Umbilical cord (tissue), 2 donors: Measurements from ENCODE around the gene OXSR1. TPM values are rescaled to one million over a fixed set of nuclear protein-coding genes. Genes with fewer than 3 reads are reported as not detected.
"Not testable (repeated sequence)": the region's sequence is repeated elsewhere in the genome, so short reads cannot be mapped to it uniquely, and the experiment has no call there.

ENCODE experiments used
- DNase-seq: peaks from one replicate; pipeline ENCODE4 v3.0.0-alpha.2; 2015; ENCODE audit warnings: low spot score
- total RNA-seq: library from RNA; depleted of rRNA; stranded (reverse); fragments of >200 nt; gene quantifications from one replicate; pipeline ENCODE4 v1.2.3, GENCODE V29; 2014; ENCODE audit warnings: low replicate concordance; ENCODE audit not compliant: insufficient read depth

The OXSR1 gene
- total RNA-seq, 1 donor from 2014 or later, result 56.6 TPM

DNA sequence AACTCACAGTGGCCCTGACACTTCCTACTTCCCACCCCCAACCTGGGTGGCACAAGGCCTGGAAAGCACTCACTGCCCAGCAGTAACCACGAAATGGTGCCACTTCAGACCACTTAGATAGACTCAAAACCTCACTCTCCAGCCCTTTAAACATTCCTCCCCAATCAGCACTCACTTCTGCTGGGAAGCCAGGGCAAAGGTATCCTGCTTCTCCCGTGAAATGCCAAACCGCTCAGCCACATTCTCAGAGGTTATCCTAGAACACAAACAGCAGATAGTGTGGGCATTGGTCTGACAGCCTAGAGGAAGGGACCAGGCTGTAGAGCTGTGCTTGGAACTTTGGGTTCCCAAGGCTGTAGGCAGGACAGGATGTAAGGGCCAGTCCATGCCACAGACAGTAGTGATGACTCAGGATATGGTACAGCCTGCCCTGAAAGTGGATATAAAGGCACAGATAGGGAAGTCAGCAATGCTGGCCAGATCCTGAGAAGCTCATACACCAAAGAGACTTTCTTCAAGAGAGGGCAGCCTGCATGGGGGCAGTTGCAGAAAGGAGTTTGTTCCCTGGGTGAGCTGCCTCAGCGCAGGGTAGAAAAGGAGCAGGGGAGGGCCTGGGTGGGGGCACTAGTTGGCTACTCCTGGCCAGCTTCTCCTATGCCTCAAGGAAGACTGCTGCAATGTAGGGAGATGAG, 37.6 kb upstream of the OXSR1 start:
- no peak for DNase-seq

DNA sequence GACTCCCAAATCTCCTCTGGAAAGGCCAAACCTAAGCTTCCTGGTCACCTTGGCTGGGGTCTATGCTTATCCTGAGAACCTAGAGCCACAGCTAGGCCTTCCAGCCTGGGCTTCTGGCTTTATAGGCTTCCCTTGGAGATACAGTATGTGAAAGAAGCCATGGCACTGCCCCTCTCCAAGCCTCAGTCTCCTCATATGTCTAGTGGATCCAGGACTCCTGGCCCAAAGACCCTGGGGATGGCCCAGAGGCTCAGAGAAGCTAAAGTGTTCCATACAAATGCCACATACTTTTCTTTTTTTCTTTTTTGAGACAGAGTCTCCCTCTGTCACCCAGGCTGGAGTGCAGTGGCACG, 37.1 kb upstream of the OXSR1 start:
- DNase-seq, result no peak

DNA sequence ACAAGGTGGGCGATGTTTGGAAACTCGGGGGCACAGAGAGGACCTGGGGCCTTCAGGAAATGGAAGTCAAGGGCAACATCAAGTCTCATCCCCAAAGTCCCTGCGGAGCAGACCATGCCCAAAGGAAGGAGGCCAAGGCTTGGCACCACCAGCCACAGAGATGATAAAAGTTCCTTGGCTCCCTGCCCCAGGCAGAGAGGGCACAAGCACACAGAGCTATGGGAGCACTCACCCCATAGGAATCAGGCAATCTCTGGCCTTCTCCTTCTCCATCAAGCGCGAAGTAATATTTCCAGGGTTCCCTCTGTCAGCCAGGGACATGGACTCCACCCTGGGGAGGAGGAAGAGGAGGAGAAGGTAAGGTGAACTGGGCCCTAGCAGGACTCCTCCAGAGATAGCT, 36.3 kb upstream of the OXSR1 start:
- no peak for DNase-seq

DNA sequence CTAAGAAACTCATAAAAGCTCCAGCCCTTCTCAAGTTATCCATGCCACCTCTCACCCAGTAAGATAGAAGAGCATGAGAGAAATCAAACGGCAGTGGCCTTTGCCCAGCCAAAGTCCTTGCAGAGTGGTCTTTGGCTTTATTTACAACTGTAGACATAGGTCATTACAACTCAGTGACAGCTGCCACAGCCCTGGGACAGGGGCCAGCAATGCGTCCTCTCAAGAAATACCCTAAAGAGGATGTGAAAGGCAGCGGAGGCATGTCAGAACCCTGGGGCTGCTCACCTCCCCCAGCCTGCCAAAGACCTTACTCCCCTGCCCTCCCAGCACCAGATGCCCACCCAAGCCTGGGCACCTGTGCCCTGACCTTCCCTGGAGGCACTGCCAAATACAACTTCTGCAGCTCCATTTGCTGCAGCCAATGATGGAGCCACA, 34.7 kb upstream of the OXSR1 start:
- DNase-seq, result no peak

DNA sequence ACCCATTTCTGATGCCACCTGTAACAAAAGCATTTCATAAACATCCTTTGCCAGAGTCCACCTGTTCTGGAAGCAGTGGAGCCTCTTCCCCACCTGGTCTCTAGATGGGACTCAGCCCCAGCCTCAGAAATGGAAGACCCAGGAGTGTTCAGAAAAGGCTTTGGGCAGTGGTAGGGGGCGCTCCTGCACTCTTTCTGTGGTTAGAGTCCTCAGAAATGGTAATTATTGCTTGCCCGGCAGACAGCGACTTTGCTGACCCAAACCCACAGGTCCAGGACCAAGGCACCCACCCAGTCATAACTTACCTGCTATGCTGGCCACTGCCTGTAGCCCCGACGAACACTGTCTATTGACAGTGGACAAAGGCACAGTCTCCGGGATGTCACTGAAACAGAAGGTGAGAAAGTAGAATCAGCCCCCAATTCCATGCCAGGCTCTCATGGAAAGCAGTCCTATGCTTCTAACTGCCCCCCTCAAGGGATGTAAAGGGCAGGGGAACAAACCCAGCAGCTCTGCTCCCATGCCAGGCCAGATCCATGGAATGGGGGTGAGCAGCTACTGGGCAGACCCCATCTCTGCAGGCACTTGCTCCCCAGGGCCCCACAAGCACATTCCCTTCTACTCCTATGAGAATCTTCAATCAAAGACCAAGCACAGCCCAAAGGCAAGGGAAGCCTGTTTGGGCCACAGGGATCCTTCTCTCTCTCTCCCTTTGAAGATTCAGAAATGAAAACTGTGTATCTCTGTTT, 33.5 kb upstream of the OXSR1 start:
- peak; percentile 19 for DNase-seq

DNA sequence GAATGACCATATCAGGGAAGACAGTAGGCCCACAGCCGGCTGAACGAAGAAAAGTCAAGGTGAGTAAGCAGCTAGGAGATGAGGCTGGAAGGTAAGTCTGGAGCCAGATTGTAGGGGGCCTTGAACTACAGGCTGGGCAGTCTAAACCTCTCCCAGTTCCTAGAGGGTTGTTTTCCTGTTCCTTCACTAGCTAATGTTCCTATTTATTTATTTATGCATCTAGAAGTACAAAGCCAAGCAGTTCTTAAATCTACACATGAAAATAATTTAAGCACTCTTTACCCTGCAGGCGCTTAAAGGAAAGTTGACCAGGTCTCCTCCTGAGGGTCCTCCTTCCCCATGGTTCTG, 32.2 kb upstream of the OXSR1 start:
- no peak for DNase-seq

DNA sequence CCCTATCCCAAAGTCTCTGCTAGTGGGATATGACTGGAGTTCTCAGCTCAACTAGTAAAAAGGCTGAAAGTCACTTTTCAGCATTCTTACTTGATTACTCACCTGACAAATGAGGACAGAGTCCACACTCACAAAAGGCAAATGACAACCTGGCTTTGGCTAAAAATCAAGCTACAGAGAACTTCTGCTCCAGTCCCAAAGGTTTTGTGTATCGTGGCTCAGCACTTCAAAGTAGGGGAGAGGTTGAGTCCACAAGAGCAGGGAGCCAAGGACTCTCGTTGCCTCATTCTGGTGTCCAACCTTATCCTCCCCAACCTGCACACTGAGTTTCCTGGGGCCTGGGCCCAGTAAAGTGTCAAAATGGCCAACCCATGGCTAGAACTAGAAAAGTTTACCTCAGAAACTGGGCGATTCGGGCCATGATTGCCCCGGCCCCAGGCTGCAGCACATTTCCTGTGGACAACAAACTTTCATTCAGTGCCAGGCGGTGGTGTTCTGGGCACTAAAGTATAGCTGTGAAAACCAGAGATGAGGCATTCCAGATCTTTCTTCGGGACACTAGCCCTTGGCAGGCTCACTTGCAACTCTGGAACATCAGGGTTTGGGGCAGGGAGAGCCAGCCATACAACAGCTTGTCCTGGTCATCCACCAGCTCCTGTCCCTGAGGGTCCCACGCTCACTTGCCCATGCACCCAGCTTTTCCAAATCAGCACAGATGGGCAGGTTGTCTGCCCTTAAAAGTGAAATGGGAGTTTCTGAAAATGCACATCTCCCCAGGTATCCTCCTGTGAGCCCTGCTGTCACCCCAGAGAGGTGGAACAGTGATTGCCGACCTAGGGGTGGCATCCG, 31.6 kb upstream of the OXSR1 start:
- DNase-seq, result peak; percentile 11

DNA sequence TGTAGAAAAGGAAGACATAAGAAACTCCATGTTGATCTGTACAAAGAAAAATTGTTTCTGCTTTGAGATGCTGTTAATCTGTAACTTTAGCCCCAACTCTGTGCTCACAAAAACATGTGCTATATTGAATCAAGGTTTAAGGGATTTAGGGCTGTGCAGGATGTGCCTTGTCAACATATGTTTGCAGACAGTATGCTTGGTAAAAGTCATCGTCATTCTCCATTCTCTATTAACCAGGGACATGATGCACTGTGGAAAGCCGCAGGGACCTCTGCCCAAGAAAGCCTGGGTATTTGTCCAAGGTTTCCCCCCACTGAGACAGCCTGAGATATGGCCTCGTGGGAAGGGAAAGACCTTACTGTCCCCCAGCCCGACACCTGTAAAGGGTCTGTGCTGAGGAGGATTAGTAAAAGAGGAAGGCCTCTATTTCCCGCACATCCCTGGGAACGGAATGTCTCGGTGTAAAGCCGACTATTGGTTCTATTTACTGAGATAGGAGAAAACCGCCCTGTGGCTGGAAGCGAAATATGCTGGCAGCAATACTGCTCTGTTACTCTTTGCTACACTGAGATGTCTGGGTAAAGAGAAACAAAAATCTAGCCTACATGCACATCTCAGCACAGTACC, 30.7 kb upstream of the OXSR1 start:
- DNase-seq, result not testable (repeated sequence)

DNA sequence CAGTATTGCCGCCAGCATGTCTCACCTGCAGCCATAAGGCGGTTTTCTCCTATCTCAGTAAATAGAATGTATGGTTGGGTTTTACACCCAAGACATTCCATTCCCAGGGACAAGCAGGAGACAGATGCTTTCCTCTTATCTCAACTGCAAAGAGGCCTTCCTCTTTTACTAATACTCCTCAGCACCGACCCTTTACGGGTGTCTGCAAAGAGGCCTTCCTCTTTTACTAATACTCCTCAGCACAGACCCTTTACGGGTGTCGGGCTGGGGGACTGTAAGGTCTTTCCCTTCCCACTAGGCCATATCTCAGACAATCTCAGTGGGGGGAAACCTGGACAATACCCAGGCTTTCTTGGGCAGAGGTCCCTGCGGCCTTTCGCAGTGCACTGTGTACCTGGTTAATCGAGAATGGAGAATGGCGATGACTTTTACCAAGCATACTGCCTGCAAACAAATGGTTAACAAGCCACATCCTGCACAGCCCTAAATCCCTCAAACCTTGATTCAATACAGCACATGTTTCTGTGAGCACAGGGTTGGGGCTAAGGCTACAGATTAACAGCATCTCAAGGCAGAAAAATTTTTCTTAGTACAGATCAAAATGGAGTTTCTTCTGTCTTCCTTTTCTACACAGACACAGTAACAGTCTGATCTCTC, 29.6 kb upstream of the OXSR1 start:
- DNase-seq, result not testable (repeated sequence)

DNA sequence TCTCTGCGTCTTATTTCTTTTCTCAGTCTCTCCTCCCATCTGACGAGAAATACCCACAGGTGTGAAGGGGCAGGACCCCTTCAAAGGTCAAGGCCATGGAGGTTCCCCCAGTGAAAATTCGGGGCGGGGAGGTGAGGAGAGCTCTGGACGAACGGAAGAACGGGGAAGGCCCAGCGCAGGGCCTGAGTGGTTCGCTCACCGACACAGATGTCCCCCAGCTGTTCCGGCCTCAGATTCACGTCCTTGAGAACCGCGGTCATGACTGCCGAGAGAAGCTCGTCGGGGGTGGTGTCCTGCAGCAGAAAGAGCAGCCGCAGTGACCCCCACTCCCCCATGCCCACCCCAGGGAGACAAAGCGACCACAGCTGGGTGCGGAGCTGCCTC, 29.0 kb upstream of the OXSR1 start:
- DNase-seq, result peak; percentile 22

DNA sequence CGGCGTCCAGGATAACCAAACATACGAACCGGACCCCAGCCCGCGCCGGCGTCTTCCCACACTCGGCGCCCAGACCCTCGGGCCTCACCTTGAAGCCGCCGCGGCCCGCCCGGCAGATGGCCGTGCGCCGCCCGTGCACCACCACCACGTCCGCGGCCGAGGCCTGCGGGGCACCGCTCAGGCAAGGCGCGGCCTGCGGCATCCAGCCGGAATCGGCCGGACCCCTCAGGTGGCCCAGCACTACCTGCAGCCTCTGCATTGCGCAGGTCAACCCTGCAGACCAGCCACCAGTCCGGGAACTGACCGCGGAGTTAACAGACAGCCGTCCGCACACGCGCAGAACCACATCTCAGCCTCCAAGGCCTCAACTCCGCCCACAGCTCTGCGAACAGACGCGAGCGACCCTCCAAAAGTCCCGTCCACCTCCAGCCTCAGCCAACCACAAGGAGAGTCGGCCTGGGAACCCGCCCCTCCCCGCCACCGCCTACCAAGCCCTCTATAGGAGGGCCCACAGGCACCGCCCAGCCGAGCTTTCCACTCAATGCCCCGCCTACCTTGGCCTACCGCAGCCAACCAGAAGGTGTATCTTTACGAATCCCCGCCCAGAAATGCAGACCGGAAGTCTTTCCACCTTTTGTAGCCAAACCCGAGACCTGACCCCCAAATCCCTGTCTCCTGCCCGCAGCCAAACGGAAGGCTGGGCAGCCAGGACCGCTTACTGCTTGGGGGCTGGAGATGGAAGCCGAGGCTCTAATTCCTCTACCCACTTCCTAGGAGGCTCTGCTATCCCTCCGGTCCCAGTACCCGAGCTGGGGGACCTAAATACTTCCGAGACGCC, 28.3 kb upstream of the OXSR1 start, which contains the start of gene ACAA1:
ACAA1 (minus strand) TSS at position 351 of the 838 bp plus-strand sequence; CDS start at position 259, 92 bp downstream.
- DNase-seq, result peak; percentile 100

DNA sequence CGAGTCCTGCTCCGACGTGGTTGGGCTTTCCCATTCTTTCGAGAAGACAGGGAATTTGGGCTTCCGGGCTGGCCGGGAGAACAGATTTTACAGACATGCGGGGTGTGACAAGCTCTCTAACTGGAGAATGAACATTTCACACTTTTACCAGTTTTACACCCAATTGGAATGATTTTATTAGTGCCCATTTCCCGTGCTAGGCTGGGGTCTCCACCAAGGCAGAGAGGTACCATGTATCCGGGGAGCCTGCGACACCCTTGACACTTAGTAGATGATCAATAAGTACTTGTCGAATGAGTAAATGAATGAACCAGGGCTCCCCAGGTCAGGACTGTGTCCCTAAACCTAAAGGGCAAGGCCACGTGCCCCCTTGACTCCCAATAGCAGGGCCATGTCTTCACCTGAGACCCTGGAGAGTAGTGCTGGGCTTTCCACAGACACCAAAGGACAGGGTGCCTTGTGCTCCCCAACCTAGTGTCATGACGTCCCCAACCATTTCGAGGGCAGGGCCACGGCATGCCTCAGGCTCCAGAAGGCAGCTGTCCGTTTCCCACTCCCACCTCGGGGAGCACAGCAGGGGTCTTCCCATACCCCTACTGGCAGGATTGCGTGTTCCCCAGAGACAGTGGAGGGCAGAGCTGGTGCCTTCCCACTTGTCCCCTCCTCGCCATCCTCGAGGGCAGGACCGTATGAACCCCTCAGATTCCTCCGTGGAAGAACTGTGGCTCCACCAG, 27.6 kb upstream of the OXSR1 start:
- DNase-seq, result no peak

DNA sequence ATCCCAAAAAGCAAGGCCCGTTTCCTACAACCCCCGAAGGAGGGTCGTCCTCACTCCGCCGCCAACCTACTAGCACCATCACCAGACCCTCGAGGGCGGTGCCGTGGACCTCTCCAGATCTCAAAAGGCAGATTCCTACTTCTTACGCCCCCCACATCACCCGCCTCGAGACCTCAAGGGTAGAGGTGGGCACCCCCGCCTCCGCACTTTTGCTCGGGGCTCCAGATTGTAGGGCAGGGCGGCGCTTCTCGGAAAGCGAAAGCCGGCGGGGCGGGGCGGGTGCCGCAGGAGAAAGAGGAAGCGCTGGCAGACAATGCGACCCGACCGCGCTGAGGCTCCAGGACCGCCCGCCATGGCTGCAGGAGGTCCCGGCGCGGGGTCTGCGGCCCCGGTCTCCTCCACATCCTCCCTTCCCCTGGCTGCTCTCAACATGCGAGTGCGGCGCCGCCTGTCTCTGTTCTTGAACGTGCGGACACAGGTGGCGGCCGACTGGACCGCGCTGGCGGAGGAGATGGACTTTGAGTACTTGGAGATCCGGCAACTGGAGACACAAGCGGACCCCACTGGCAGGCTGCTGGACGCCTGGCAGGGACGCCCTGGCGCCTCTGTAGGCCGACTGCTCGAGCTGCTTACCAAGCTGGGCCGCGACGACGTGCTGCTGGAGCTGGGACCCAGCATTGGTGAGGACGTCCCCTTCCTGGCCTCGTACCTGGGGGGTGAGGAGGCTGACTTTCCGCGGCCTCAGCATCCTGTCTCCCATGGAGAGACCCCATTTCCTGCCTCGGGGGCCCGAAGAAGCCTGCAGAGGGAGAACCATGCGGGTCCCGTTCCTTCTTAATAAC, 26.8 kb upstream of the OXSR1 start, which contains the start of gene MYD88:
MYD88 (plus strand) TSS at position 313 of the 842 bp plus-strand sequence; CDS start at position 353, 40 bp downstream.
- peak; percentile 75 for DNase-seq

DNA sequence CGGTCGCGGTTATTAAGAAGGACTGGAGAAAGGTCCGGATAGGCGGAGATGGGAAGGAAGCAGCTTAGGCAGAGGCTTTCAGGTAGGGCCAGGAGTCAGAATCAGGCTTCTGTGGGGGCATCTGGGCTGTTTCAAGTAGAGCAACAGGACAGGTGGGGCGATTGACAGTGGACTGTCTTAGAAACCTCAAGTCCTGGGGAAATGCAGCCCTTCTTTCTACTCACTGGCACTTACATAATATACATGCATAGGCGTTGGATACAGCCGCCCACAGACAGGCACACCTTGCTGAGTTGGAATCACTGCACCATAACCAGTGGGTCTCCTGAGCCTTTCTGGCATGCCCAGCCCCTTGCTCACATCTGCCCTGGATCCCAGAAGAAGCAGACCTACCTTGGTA, 26.1 kb upstream of the OXSR1 start:
- DNase-seq, result no peak

DNA sequence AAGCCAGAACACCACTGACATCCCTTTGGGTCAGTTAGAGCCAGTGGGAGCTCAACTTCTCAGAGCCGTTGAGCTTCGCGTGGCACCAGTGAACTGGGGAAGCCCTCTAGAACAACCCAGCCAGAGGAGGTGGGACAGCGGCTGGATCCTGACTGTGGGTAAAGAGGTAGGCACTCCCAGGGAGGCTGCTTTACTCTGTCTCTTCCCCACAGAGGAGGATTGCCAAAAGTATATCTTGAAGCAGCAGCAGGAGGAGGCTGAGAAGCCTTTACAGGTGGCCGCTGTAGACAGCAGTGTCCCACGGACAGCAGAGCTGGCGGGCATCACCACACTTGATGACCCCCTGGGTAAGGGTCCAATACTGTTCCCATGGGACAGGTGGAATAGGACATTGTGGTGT, 25.7 kb upstream of the OXSR1 start:
- no peak for DNase-seq

DNA sequence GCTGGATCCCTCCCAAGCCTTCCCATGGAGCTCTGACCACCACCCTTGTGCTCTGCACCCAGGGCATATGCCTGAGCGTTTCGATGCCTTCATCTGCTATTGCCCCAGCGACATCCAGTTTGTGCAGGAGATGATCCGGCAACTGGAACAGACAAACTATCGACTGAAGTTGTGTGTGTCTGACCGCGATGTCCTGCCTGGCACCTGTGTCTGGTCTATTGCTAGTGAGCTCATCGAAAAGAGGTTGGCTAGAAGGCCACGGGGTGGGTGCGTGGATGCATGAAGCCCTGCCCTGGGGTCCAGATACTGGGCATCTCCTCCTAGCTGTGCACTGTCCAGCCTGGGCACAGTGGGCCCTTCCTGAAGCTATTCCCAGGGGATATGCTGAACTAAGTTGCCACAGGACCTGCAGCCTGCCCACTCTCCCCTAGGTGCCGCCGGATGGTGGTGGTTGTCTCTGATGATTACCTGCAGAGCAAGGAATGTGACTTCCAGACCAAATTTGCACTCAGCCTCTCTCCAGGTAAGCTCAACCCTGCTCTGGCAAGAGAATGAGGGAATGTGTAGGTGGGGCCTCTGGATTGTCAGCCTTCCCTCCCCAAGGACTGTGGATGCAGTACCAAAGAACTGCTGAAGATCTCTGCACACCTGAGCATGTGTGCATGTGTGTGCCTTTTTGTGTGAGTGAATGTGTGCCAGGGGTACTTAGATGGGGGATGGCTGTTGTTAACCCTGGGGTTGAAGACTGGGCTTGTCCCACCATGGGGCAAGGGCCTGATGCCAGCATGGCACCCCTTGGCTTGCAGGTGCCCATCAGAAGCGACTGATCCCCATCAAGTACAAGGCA, 24.8 kb upstream of the OXSR1 start:
- no peak for DNase-seq

DNA sequence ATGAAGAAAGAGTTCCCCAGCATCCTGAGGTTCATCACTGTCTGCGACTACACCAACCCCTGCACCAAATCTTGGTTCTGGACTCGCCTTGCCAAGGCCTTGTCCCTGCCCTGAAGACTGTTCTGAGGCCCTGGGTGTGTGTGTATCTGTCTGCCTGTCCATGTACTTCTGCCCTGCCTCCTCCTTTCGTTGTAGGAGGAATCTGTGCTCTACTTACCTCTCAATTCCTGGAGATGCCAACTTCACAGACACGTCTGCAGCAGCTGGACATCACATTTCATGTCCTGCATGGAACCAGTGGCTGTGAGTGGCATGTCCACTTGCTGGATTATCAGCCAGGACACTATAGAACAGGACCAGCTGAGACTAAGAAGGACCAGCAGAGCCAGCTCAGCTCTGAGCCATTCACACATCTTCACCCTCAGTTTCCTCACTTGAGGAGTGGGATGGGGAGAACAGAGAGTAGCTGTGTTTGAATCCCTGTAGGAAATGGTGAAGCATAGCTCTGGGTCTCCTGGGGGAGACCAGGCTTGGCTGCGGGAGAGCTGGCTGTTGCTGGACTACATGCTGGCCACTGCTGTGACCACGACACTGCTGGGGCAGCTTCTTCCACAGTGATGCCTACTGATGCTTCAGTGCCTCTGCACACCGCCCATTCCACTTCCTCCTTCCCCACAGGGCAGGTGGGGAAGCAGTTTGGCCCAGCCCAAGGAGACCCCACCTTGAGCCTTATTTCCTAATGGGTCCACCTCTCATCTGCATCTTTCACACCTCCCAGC, 24.0 kb upstream of the OXSR1 start:
- DNase-seq, result no peak
